ENCODE results near the gene LGI2. TPM values are rescaled to one million over a fixed set of nuclear protein-coding genes. Genes with fewer than 3 reads are reported as not detected.

LGI2 gene
- total and polyA plus RNA-seq, 2 experiments from 2014 or later, result 0.63 to 8.0 TPM

GRCh38 chr4:25062098-25062497, 31.4 kb upstream of the LGI2 start:
- H3K4me1 ChIP-seq (ENCODE audit: insufficient read depth), result peaks cover 32% of the 10 kb centered on the region
- no peaks in the 10 kb centered on the region for H3K36me3 ChIP-seq (ENCODE audit: insufficient read depth)
- no peaks in the 10 kb centered on the region for H3K9me3 Mint-ChIP-seq
- H3K79me2 ChIP-seq (replicated peaks; ENCODE audit: insufficient read depth), result no peaks in the 10 kb centered on the region
- peaks cover 26% of the 10 kb centered on the region for H3K4me1 Mint-ChIP-seq
- no peak overlapping the region for H3K27ac ChIP-seq (ENCODE audit: low read depth)
- H3K4me3 Mint-ChIP-seq, result no peak overlapping the region
- no peaks in the 10 kb centered on the region for H3K27me3 ChIP-seq (ENCODE audit: insufficient read depth)
- H2AFZ ChIP-seq, result no peak overlapping the region
- DNase-seq (ENCODE audit: low spot score) (no peak), ATAC-seq (no peak)
- no peaks in the 10 kb centered on the region for H4K20me1 ChIP-seq (replicated peaks; ENCODE audit: insufficient read depth)
- no peak for TF ChIP-seq JUNB (IDR thresholded peaks at IDR 0.05; ENCODE audit: unreplicated experiment)
- TF ChIP-seq REST (IDR thresholded peaks at IDR 0.05; ENCODE audit: unreplicated experiment), result no peak
- no peaks in the 10 kb centered on the region for H3K9me2 ChIP-seq (ENCODE audit: insufficient read depth)
- H3K27ac Mint-ChIP-seq, result no peak overlapping the region
- H3F3A ChIP-seq (replicated peaks; ENCODE audit: low read depth), result no peaks in the 10 kb centered on the region
- H3K27me3 Mint-ChIP-seq (ENCODE audit: insufficient read depth, low read depth, poor library complexity), result peaks cover 2% of the 10 kb centered on the region
- H3K36me3 Mint-ChIP-seq (ENCODE audit: low read depth), result peaks cover 3% of the 10 kb centered on the region; the same call in 2 of the 3 replicates
- no peak overlapping the region for H3K4me3 ChIP-seq
- no peak overlapping the region for H3K4me2 ChIP-seq

- H4K20me1 ChIP-seq (replicated peaks; ENCODE audit: insufficient read depth), result no peaks in the 10 kb centered on the region
- Mint-ChIP-seq H3K4me3 (no peak overlapping the region), H3K4me1 (peaks cover 26% of the 10 kb centered on the region), H3K27me3 (ENCODE audit: insufficient read depth, low read depth, poor library complexity) (peaks cover 2% of the 10 kb centered on the region), H3K36me3 (ENCODE audit: low read depth) (peaks cover 3% of the 10 kb centered on the region; the same call in 2 of the 3 replicates), H3K27ac (no peak overlapping the region), H3K9me3 (no peaks in the 10 kb centered on the region)
- H3K4me1 ChIP-seq (ENCODE audit: insufficient read depth), result peaks cover 32% of the 10 kb centered on the region
- ATAC-seq (no peak), DNase-seq (ENCODE audit: low spot score) (no peak)
- no peak overlapping the region for H3K4me2 ChIP-seq
- no peaks in the 10 kb centered on the region for H3K27me3 ChIP-seq (ENCODE audit: insufficient read depth)
- H3K9me2 ChIP-seq (ENCODE audit: insufficient read depth), result no peaks in the 10 kb centered on the region
- H3K79me2 ChIP-seq (replicated peaks; ENCODE audit: insufficient read depth), result no peaks in the 10 kb centered on the region
- no peaks in the 10 kb centered on the region for H3F3A ChIP-seq (replicated peaks; ENCODE audit: low read depth)
- H3K36me3 ChIP-seq (ENCODE audit: insufficient read depth), result no peaks in the 10 kb centered on the region
- H3K4me3 ChIP-seq, result no peak overlapping the region
- H2AFZ ChIP-seq, result no peak overlapping the region
- H3K27ac ChIP-seq (ENCODE audit: low read depth), result no peak overlapping the region
- TF ChIP-seq ZNF331 (CRISPR knock-in tag; IDR thresholded peaks at IDR 0.05; ENCODE audit: low read depth) (no peak), REST (IDR thresholded peaks at IDR 0.05; ENCODE audit: unreplicated experiment) (no peak), ETS1 (IDR thresholded peaks at IDR 0.05) (no peak), EZH2phosphoT487 (IDR thresholded peaks at IDR 0.05; ENCODE audit: unreplicated experiment) (no peak), EZH2 (IDR thresholded peaks at IDR 0.05; ENCODE audit: low read depth, unreplicated experiment) (no peak), CREB1 (CRISPR knock-in tag; IDR thresholded peaks at IDR 0.05; ENCODE audit: low read depth) (no peak)
Measured at GRCh38 chr4:25061602-25062001, 30.9 kb upstream of the LGI2 start.
